ENCODE measurements around the gene NFIB. TPM values are rescaled to one million over a fixed set of nuclear protein-coding genes. Genes with fewer than 3 reads are reported as not detected.

NFIB gene
- total and polyA plus RNA-seq, 2 of the 13 experiments (the other 11 are each of a cell fraction or from before 2014, with no cell fraction given): 0.98 to 4.6 TPM

- ChIA-PET CTCF (ENCODE audit: low intra/inter-chr PET ratio, low total read pairs) (no interaction called here), POLR2A (no interaction called here)
- Histone ChIP-seq H3K27me3 (ENCODE audit: control insufficient read depth in 1 of 2, insufficient read depth in 2 of 2, low read length in 2 of 2) (no peaks in the 10 kb centered on the region), H3K9ac (ENCODE audit: insufficient read depth, low read depth, low read length) (no peak overlapping the region), H2AFZ (ENCODE audit: low read length) (no peak overlapping the region), H3K4me3 (replicated peaks in 1 of 3; ENCODE audit: insufficient read depth in 1 of 3, low read depth in 2 of 3, low read length in 3 of 3) (no peak overlapping the region), H3K79me2 (ENCODE audit: insufficient read depth, low read length) (no peaks in the 10 kb centered on the region), H3K27ac (ENCODE audit: extremely low read length, insufficient read depth, low read length) (no peak overlapping the region), H3K4me2 (ENCODE audit: low read depth, low read length) (no peak overlapping the region), H3K9me3 (ENCODE audit: low read length) (no peaks in the 10 kb centered on the region), H3K4me1 (ENCODE audit: insufficient read depth, low read length) (no peaks in the 10 kb centered on the region), H4K20me1 (ENCODE audit: insufficient read depth, low read length) (no peaks in the 10 kb centered on the region), H3K36me3 (replicated peaks in 1 of 2; ENCODE audit: control insufficient read depth in 1 of 2, insufficient read depth in 2 of 2, low read length in 2 of 2) (no peaks in the 10 kb centered on the region)
- 72% methylated on average over 11 of the region's 11 CpGs for WGBS (ENCODE audit: low lambda C conversion rate)
- no peak for FAIRE-seq
- in situ Hi-C loops (cut with HindIII; ENCODE audit: extremely low pct_ligation_motif_present, low pct_unique_long_range_greater_than_20kb): no loop called here
- intact Hi-C loops (cut with micrococcal nuclease; ENCODE audit: unreplicated experiment): no loop called here
- no peak for TF ChIP-seq LBX2 (CRISPR knock-in tag; IDR thresholded peaks at IDR 0.05; ENCODE audit: borderline replicate concordance)
- no peak for TF ChIP-seq SMARCE1 (IDR thresholded peaks at IDR 0.05; ENCODE audit: borderline replicate concordance)
- TF ChIP-seq NFATC3 (CRISPR knock-in tag; IDR thresholded peaks at IDR 0.05): no peak
- no peak for TF ChIP-seq CAMTA2 (CRISPR knock-in tag; IDR thresholded peaks at IDR 0.05; ENCODE audit: borderline replicate concordance)
- TF ChIP-seq CREB1 (IDR thresholded peaks at IDR 0.05): no peak
- no peak for TF ChIP-seq CREB1 (CRISPR knock-in tag; IDR thresholded peaks at IDR 0.05)
- no peak for TF ChIP-seq ELF4 (CRISPR knock-in tag; IDR thresholded peaks at IDR 0.05; ENCODE audit: borderline replicate concordance)
- TF ChIP-seq YEATS4 (CRISPR knock-in tag; IDR thresholded peaks at IDR 0.05; ENCODE audit: borderline replicate concordance): no peak
- TF ChIP-seq KMT2B (CRISPR knock-in tag; IDR thresholded peaks at IDR 0.05): no peak
- TF ChIP-seq ZNF362 (CRISPR knock-in tag; IDR thresholded peaks at IDR 0.05; ENCODE audit: borderline replicate concordance): no peak
- no peak for TF ChIP-seq FOXA3 (CRISPR knock-in tag; IDR thresholded peaks at IDR 0.05)
- no peak for TF ChIP-seq NKX3-1 (CRISPR knock-in tag; IDR thresholded peaks at IDR 0.05)
- TF ChIP-seq ZNF772 (CRISPR knock-in tag; IDR thresholded peaks at IDR 0.05): no peak
- DNase-seq (ENCODE audit: low spot score): no peak
- no peak for ATAC-seq
- no TSS peak for BruUV-seq (replicated peaks)
Measured at GRCh38 chr9:14131356-14132088, 182.4 kb downstream of the NFIB start.

All from HepG2 (cell line).